ENCODE measurements around the gene MACC1. TPM values are rescaled to one million over a fixed set of nuclear protein-coding genes. Genes with fewer than 3 reads are reported as not detected.

Gene MACC1
- total and polyA plus RNA-seq, 10 of the 15 experiments (the other 5 are each of a cell fraction or from before 2014, with no cell fraction given) = 6.0 to 61.1 (median 12.7) TPM

DNA sequence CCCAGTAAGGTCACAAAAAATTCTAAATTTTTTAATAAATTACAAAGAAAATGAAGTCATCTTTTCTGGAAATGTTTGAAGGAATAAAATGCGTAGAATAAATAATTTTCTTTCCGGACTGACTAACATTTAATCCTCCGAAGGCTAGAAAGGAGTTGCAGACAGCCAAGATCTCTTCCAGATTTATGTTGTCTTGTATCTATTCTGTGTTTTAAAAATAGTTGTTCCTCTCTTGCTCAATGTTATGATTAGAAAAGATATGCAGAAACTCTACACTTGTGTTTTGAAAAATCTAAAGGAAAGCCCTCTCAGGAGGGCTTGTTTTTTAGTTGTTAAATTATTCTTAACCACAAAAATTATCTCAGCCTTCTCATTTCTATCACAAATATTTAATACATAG lies 70.7 kb downstream of the MACC1 start:
- BruUV-seq (replicated peaks) = no TSS peak
- ChIA-PET CTCF (interaction anchor here (0.7 to 1.4 kb wide), 4 partner anchors 13 to 452 kb away, joined by 3 to 6 read pairs (median 3); no protein-coding TSS in a partner anchor), POLR2A (no interaction called here), SMC1A (ENCODE audit: uncharacterized antibody, unreplicated experiment) (interaction anchor here (1.1 to 1.6 kb wide), 3 partner anchors 10 to 392 kb away, joined by 3 to 7 read pairs (median 3); no protein-coding TSS in a partner anchor), RAD21 (ENCODE audit: unreplicated experiment) (interaction anchor here (0.9 kb wide), 1 partner anchor 14 kb away, joined by 4 read pairs; no protein-coding TSS in a partner anchor)
- Histone ChIP-seq H3K4me1 (ENCODE audit: control insufficient read depth, insufficient read depth, low read length) (no peaks in the 10 kb centered on the region), H3K27ac (ENCODE audit: control insufficient read depth, insufficient read depth) (no peak overlapping the region), H3K9ac (ENCODE audit: control insufficient read depth, insufficient read depth, low read length) (no peak overlapping the region), H4K20me1 (ENCODE audit: control insufficient read depth, insufficient read depth) (no peaks in the 10 kb centered on the region), H3K27me3 (replicated peaks in 1 of 2; ENCODE audit: control insufficient read depth in 2 of 2, insufficient read depth in 2 of 2, low read length in 1 of 2) (no peaks in the 10 kb centered on the region), H3K9me3 (replicated peaks; ENCODE audit: control insufficient read depth, insufficient read depth, low read length) (no peaks in the 10 kb centered on the region), H3K79me2 (ENCODE audit: control insufficient read depth, insufficient read depth, low read length) (no peaks in the 10 kb centered on the region), H3K4me2 (ENCODE audit: control insufficient read depth, insufficient read depth) (no peak overlapping the region), H2AFZ (ENCODE audit: control insufficient read depth, low read depth, low read length) (no peak overlapping the region), H3K4me3 (no peak overlapping the region), H3K36me3 (ENCODE audit: control insufficient read depth in 2 of 2, insufficient read depth in 2 of 2, low read length in 1 of 2) (peaks cover 0 to 8% of the 10 kb centered on the region in 2 experiments; a peak in 2 of 4 replicates)
- intact Hi-C loops (cut with micrococcal nuclease; ENCODE audit: unreplicated experiment) = no loop called here
- no peak for FAIRE-seq
- WGBS (ENCODE audit: insufficient coverage, insufficient replicate concordance, low lambda C conversion rate, missing lambda C conversion rate) = 82% methylated on average over 3 of the region's 3 CpGs
- no peak for DNase-seq (ENCODE audit: low read depth, low spot score)
- ATAC-seq = no peak
- in situ Hi-C loops (cut with MboI) = no loop called here
- TF ChIP-seq, protein P1, sequence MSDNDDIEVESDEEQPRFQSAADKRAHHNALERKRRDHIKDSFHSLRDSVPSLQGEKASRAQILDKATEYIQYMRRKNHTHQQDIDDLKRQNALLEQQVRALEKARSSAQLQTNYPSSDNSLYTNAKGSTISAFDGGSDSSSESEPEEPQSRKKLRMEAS (IDR thresholded peaks at IDR 0.05; ENCODE audit: low read depth, low read length) = no peak
- TF ChIP-seq, protein P2, sequence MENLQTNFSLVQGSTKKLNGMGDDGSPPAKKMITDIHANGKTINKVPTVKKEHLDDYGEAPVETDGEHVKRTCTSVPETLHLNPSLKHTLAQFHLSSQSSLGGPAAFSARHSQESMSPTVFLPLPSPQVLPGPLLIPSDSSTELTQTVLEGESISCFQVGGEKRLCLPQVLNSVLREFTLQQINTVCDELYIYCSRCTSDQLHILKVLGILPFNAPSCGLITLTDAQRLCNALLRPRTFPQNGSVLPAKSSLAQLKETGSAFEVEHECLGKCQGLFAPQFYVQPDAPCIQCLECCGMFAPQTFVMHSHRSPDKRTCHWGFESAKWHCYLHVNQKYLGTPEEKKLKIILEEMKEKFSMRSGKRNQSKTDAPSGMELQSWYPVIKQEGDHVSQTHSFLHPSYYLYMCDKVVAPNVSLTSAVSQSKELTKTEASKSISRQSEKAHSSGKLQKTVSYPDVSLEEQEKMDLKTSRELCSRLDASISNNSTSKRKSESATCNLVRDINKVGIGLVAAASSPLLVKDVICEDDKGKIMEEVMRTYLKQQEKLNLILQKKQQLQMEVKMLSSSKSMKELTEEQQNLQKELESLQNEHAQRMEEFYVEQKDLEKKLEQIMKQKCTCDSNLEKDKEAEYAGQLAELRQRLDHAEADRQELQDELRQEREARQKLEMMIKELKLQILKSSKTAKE (IDR thresholded peaks at IDR 0.05; ENCODE audit: low read depth, poor library complexity, severe bottlenecking) = no peak
- TF ChIP-seq SMAD1 (IDR thresholded peaks at IDR 0.05; ENCODE audit: low read depth, partially characterized antibody) = no peak
- TF ChIP-seq, protein P3, sequence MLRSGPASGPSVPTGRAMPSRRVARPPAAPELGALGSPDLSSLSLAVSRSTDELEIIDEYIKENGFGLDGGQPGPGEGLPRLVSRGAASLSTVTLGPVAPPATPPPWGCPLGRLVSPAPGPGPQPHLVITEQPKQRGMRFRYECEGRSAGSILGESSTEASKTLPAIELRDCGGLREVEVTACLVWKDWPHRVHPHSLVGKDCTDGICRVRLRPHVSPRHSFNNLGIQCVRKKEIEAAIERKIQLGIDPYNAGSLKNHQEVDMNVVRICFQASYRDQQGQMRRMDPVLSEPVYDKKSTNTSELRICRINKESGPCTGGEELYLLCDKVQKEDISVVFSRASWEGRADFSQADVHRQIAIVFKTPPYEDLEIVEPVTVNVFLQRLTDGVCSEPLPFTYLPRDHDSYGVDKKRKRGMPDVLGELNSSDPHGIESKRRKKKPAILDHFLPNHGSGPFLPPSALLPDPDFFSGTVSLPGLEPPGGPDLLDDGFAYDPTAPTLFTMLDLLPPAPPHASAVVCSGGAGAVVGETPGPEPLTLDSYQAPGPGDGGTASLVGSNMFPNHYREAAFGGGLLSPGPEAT (IDR thresholded peaks at IDR 0.05; ENCODE audit: low read depth) = no peak
- TF ChIP-seq ZNF207 (IDR thresholded peaks at IDR 0.05; ENCODE audit: borderline replicate concordance) = no peak
- TF ChIP-seq, protein P4, sequence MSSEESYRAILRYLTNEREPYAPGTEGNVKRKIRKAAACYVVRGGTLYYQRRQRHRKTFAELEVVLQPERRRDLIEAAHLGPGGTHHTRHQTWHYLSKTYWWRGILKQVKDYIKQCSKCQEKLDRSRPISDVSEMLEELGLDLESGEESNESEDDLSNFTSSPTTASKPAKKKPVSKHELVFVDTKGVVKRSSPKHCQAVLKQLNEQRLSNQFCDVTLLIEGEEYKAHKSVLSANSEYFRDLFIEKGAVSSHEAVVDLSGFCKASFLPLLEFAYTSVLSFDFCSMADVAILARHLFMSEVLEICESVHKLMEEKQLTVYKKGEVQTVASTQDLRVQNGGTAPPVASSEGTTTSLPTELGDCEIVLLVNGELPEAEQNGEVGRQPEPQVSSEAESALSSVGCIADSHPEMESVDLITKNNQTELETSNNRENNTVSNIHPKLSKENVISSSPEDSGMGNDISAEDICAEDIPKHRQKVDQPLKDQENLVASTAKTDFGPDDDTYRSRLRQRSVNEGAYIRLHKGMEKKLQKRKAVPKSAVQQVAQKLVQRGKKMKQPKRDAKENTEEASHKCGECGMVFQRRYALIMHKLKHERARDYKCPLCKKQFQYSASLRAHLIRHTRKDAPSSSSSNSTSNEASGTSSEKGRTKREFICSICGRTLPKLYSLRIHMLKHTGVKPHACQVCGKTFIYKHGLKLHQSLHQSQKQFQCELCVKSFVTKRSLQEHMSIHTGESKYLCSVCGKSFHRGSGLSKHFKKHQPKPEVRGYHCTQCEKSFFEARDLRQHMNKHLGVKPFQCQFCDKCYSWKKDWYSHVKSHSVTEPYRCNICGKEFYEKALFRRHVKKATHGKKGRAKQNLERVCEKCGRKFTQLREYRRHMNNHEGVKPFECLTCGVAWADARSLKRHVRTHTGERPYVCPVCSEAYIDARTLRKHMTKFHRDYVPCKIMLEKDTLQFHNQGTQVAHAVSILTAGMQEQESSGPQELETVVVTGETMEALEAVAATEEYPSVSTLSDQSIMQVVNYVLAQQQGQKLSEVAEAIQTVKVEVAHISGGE (CRISPR knock-in tag; IDR thresholded peaks at IDR 0.05) = no peak
- TF ChIP-seq JUNB (IDR thresholded peaks at IDR 0.05) = no peak
- TF ChIP-seq, protein P5, sequence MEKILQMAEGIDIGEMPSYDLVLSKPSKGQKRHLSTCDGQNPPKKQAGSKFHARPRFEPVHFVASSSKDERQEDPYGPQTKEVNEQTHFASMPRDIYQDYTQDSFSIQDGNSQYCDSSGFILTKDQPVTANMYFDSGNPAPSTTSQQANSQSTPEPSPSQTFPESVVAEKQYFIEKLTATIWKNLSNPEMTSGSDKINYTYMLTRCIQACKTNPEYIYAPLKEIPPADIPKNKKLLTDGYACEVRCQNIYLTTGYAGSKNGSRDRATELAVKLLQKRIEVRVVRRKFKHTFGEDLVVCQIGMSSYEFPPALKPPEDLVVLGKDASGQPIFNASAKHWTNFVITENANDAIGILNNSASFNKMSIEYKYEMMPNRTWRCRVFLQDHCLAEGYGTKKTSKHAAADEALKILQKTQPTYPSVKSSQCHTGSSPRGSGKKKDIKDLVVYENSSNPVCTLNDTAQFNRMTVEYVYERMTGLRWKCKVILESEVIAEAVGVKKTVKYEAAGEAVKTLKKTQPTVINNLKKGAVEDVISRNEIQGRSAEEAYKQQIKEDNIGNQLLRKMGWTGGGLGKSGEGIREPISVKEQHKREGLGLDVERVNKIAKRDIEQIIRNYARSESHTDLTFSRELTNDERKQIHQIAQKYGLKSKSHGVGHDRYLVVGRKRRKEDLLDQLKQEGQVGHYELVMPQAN (conservative IDR thresholded peaks at IDR 0.05) = no peak
- TF ChIP-seq ZNF384 (IDR thresholded peaks at IDR 0.05; ENCODE audit: borderline replicate concordance, low read depth, low read length) = no peak

All from GM12878 (cell line).